CD14-positive monocyte (primary cell): Measurements from ENCODE around the gene DEFB110. TPM values are rescaled to one million over a fixed set of nuclear protein-coding genes. Genes with fewer than 3 reads are reported as not detected.

Experiments used
- DNase-seq, 3 donors: peaks; one replicate each; pipeline ENCODE4 v3.0.0-alpha.2; 2011 to 2022
- H2AFZ ChIP-seq: 2 replicates; pipeline ENCODE4 v1.6.0; 2012; ENCODE audit warnings: mild to moderate bottlenecking, low read depth, low read length, inconsistent platforms; ENCODE audit not compliant: insufficient read depth, poor library complexity, severe bottlenecking
- H3K27ac ChIP-seq, 2 donors: 1 replicate in 1 of 2; 2 replicates in 1 of 2; pipeline ENCODE4 v1.5.1; 2012 to 2013; ENCODE audit warnings: low read length in 2 of 2, control low read depth in 1 of 2, inconsistent platforms in 1 of 2, low read depth in 1 of 2, mild to moderate bottlenecking in 1 of 2
- H3K27me3 ChIP-seq, 2 donors: one replicate each; pipeline versions ENCODE4 v1.6.0 to v1.6.1; 2011 to 2013; ENCODE audit warnings: low read length in 2 of 2; ENCODE audit not compliant: control insufficient read depth in 2 of 2, insufficient read depth in 2 of 2
- H3K36me3 ChIP-seq, 2 donors: replicated peaks in 1 of 2; 1 replicate in 1 of 2; 2 replicates in 1 of 2; pipeline versions ENCODE4 v1.5.1 to v1.6.1; 2012 to 2013; ENCODE audit warnings: low read length in 2 of 2, control low read depth in 1 of 2, inconsistent platforms in 1 of 2, mild to moderate bottlenecking in 1 of 2; ENCODE audit not compliant: insufficient read depth in 2 of 2, control insufficient read depth in 1 of 2
- H3K4me1 ChIP-seq, 2 donors: 1 replicate in 1 of 2; 2 replicates in 1 of 2; pipeline versions ENCODE4 v1.5.1 to v1.6.1; 2012 to 2013; ENCODE audit warnings: low read length in 2 of 2, control low read depth in 1 of 2, inconsistent platforms in 1 of 2, mild to moderate bottlenecking in 1 of 2, moderate library complexity in 1 of 2; ENCODE audit not compliant: insufficient read depth in 2 of 2, control insufficient read depth in 1 of 2
- H3K4me2 ChIP-seq: replicated peaks from 2 replicates; pipeline ENCODE3; 2012; ENCODE audit warnings: low read length, moderate library complexity, mild to moderate bottlenecking; ENCODE audit not compliant: poor library complexity, severe bottlenecking; ENCODE audit errors: extremely low read depth
- H3K4me3 ChIP-seq, 3 experiments: fragments of 200-600 bp in 1 of 3; sonication (generic) in 1 of 3; replicated peaks in 1 of 3; 1 replicate in 2 of 3; 2 replicates in 1 of 3; pipeline ENCODE4 v1.5.1; 2011 to 2013; ENCODE audit warnings: low read length in 3 of 3, mild to moderate bottlenecking in 3 of 3, control low read depth in 2 of 3, low read depth in 2 of 3, inconsistent platforms in 1 of 3, moderate library complexity in 1 of 3
- H3K79me2 ChIP-seq: 2 replicates; pipeline ENCODE4 v1.6.0; 2012; ENCODE audit warnings: mild to moderate bottlenecking, control low read depth, inconsistent platforms, low read length, moderate library complexity; ENCODE audit not compliant: insufficient read depth
- H3K9ac ChIP-seq: 2 replicates; pipeline ENCODE4 v1.6.0; 2017; ENCODE audit warnings: low read length, mild to moderate bottlenecking; ENCODE audit not compliant: insufficient read depth, poor library complexity, severe bottlenecking
- H3K9me3 ChIP-seq, 2 donors: replicated peaks in 1 of 2; 1 replicate in 1 of 2; 2 replicates in 1 of 2; pipeline versions ENCODE4 v1.5.1 to v1.6.1; 2012 to 2013; ENCODE audit warnings: low read length in 2 of 2, control low read depth in 1 of 2; ENCODE audit not compliant: control insufficient read depth in 1 of 2, insufficient read depth in 1 of 2
- H4K20me1 ChIP-seq: 2 replicates; pipeline ENCODE4 v1.6.0; 2012; ENCODE audit warnings: mild to moderate bottlenecking, low read length, control low read depth, moderate library complexity; ENCODE audit not compliant: insufficient read depth
- H3K27ac Mint-ChIP-seq, 7 donors: one replicate each; pipeline ENCODE4 v1.8.0; 2020; ENCODE audit warnings: mild to moderate bottlenecking in 7 of 7, mixed read lengths in 7 of 7, moderate library complexity in 6 of 7, inconsistent platforms in 2 of 7
- H3K27me3 Mint-ChIP-seq, 3 donors: one replicate each; pipeline ENCODE4 v1.8.0; 2021 to 2022; ENCODE audit warnings: low read depth in 3 of 3, mild to moderate bottlenecking in 3 of 3, mixed read lengths in 3 of 3, moderate library complexity in 3 of 3, inconsistent platforms in 1 of 3
- H3K36me3 Mint-ChIP-seq, 2 donors: one replicate each; pipeline ENCODE4 v1.8.0; 2020; ENCODE audit warnings: mixed read lengths in 2 of 2, inconsistent platforms in 1 of 2, mild to moderate bottlenecking in 1 of 2
- H3K4me1 Mint-ChIP-seq: one replicate; pipeline ENCODE4 v1.8.0; 2020; ENCODE audit warnings: mild to moderate bottlenecking, mixed read lengths
- H3K4me3 Mint-ChIP-seq, 2 donors: one replicate each; pipeline ENCODE4 v1.8.0; 2020; ENCODE audit warnings: mild to moderate bottlenecking in 2 of 2, mixed read lengths in 2 of 2, moderate library complexity in 1 of 2
- H3K9me3 Mint-ChIP-seq, 7 donors: one replicate each; pipeline ENCODE4 v1.8.0; 2020 to 2022; ENCODE audit warnings: mixed read lengths in 7 of 7, mild to moderate bottlenecking in 6 of 7, moderate library complexity in 6 of 7, inconsistent platforms in 2 of 7
- WGBS: methylation state at CpG from one replicate; pipeline ENCODE4 v1.1.5; 2013; ENCODE audit warnings: missing lambda C conversion rate; ENCODE audit not compliant: insufficient coverage; 5-methylcytosine and 5-hydroxymethylcytosine counted together
- intact Hi-C, 2 donors: fragments of 100-400 bp; cut with micrococcal nuclease; formaldehyde crosslinking; loops; one replicate each; pipeline versions ENCODE4 v1.15.0 to v1.15.1; 2023
- polyA minus RNA-seq: library from RNA; depleted of rRNA, polyadenylated mRNA; stranded (reverse); fragments of >200 nt; gene quantifications from 2 replicates; pipeline ENCODE4 v1.2.3, GENCODE V29; 2012
- polyA plus RNA-seq, 3 donors: library from polyadenylated mRNA; depleted of rRNA in 1 of 3; unstranded in 2 of 3; stranded (reverse) in 1 of 3; fragments of 300-500 nt in 2 of 3; fragments of >200 nt in 1 of 3; fragmentation: Illumina TruSeq in 2 of 3; gene quantifications; 1 replicate in 2 of 3; 2 replicates in 1 of 3; pipeline ENCODE4 v1.2.3, GENCODE V29; 2012 to 2021
- total RNA-seq, 12 experiments: library from RNA in 1 of 12; stranded (reverse) in 1 of 12; fragments of 120-200 nt in 1 of 12; gene quantifications; one replicate each; pipeline ENCODE4 v1.2.4 and lab custom pipeline; 2013 to 2026; ENCODE audit warnings: mixed read lengths in 6 of 12, inconsistent platforms in 1 of 12
- TF ChIP-seq, protein P1 (sequence below): fragments of 200-600 bp; IDR thresholded peaks from one replicate; pipeline ENCODE4 v1.8.0; 2022; ENCODE audit warnings: antibody characterized with exemption, mild to moderate bottlenecking

DEFB110 gene
- not detected for total RNA-seq (2013)
- not detected for polyA plus RNA-seq
- not detected in 2 replicates for polyA minus RNA-seq
- 0 to 0.12 (median 0) reads per million in 11 experiments for total RNA-seq (lab: John Stamatoyannopoulos, UW)

DNA sequence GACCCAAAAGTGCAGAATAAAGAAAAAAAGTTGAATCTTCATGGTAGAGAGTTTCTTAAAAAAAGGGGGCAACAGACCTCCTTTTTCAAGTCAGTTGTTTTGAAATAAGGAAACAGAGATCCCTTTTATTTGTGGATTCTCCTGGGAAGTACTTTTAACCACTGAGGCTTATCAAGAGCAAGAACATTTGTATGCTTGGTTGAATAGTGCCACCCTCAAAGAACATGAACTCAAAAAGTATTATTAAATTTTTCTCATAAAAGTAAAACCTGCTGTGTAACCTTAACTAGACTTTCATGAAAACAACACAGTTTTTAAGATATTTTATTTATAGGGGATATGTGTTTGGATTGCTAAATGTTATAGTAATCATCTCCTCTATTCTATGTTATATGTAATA is at the start of gene DEFB110:
DEFB110 (minus strand) TSS at position 101 of the 400 bp plus-strand sequence; CDS start at position 42, 59 bp downstream.
- H3K9me3 Mint-ChIP-seq = peaks cover 0 to 3% (median 0%) of the 10 kb centered on the region in 7 donors
- no peaks in the 10 kb centered on the region for H3K36me3 ChIP-seq
- H3K27ac ChIP-seq = no peak within 1 kb of the TSS
- H3K9ac ChIP-seq = no peak within 1 kb of the TSS
- H3K27me3 Mint-ChIP-seq = peaks cover 0 to 2% (median 0%) of the 10 kb centered on the region in 3 donors
- H3K79me2 ChIP-seq = no peaks in the 10 kb centered on the region
- TF ChIP-seq, protein P1, sequence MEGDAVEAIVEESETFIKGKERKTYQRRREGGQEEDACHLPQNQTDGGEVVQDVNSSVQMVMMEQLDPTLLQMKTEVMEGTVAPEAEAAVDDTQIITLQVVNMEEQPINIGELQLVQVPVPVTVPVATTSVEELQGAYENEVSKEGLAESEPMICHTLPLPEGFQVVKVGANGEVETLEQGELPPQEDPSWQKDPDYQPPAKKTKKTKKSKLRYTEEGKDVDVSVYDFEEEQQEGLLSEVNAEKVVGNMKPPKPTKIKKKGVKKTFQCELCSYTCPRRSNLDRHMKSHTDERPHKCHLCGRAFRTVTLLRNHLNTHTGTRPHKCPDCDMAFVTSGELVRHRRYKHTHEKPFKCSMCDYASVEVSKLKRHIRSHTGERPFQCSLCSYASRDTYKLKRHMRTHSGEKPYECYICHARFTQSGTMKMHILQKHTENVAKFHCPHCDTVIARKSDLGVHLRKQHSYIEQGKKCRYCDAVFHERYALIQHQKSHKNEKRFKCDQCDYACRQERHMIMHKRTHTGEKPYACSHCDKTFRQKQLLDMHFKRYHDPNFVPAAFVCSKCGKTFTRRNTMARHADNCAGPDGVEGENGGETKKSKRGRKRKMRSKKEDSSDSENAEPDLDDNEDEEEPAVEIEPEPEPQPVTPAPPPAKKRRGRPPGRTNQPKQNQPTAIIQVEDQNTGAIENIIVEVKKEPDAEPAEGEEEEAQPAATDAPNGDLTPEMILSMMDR = no peak
- no peak within 1 kb of the TSS for H3K4me2 ChIP-seq
- H3K4me1 ChIP-seq = no peaks in the 10 kb centered on the region
- H3K4me3 ChIP-seq = no peak within 1 kb of the TSS
- no peaks in the 10 kb centered on the region for H3K4me1 Mint-ChIP-seq
- intact Hi-C loops = no loop called here
- H3K27ac Mint-ChIP-seq = no peak within 1 kb of the TSS
- no peaks in the 10 kb centered on the region for H3K9me3 ChIP-seq
- no peaks in the 10 kb centered on the region for H4K20me1 ChIP-seq
- H3K27me3 ChIP-seq = no peaks in the 10 kb centered on the region
- no peak within 1 kb of the TSS for H3K4me3 Mint-ChIP-seq
- no peak for DNase-seq
- no peaks in the 10 kb centered on the region for H3K36me3 Mint-ChIP-seq
- no peak within 1 kb of the TSS for H2AFZ ChIP-seq

DNA sequence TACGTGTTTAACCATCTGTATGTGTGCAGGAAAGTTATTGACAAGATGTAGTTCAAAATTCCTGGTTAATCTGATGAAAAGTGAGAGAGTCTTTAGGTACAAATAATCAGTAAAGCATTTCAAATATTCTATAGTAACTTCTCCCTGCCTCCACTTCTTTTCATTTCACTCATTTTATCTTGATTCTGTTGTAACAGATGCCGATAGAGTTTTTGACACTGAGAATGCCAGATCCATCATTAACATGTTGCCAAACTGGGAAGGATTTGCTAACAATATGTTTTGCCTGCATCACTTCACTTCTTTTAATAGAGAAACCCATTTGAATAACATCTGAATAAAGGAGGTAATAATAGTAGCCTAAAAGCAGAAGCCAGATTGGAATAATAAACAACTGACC is 48.3 kb upstream of the DEFB110 start:
- H3K36me3 Mint-ChIP-seq = no peaks in the 10 kb centered on the region
- no peak overlapping the region for H3K4me2 ChIP-seq
- no peak overlapping the region for H3K27ac Mint-ChIP-seq
- peaks cover 0 to 2% (median 2%) of the 10 kb centered on the region in 3 donors for H3K27me3 Mint-ChIP-seq
- H3K36me3 ChIP-seq = no peaks in the 10 kb centered on the region
- H3K4me1 Mint-ChIP-seq = no peaks in the 10 kb centered on the region
- no peaks in the 10 kb centered on the region for H3K27me3 ChIP-seq
- H3K79me2 ChIP-seq = no peaks in the 10 kb centered on the region
- H3K9me3 Mint-ChIP-seq = peaks cover 0 to 2% (median 0%) of the 10 kb centered on the region in 7 donors
- WGBS = no CpG with 5 or more reads among the region's 2 CpGs
- H3K4me3 ChIP-seq = no peak overlapping the region
- no peak for DNase-seq
- H3K9me3 ChIP-seq = no peaks in the 10 kb centered on the region
- H4K20me1 ChIP-seq = no peaks in the 10 kb centered on the region
- TF ChIP-seq, protein P1 = no peak
- intact Hi-C loops = no loop called here
- H2AFZ ChIP-seq = no peak overlapping the region
- H3K27ac ChIP-seq = no peak overlapping the region
- H3K4me3 Mint-ChIP-seq = no peak overlapping the region
- no peaks in the 10 kb centered on the region for H3K4me1 ChIP-seq
- no peak overlapping the region for H3K9ac ChIP-seq
